Endothelial cell of hepatic sinusoid (primary cell): Measurements from ENCODE around the gene TICRR.

Experiments used
- in situ Hi-C: cut with HindIII; loops from 2 replicates; pipeline ENCODE4 v1.10.0; 2017; ENCODE audit warnings: low sequenced_read_pairs

Gene TICRR

DNA sequence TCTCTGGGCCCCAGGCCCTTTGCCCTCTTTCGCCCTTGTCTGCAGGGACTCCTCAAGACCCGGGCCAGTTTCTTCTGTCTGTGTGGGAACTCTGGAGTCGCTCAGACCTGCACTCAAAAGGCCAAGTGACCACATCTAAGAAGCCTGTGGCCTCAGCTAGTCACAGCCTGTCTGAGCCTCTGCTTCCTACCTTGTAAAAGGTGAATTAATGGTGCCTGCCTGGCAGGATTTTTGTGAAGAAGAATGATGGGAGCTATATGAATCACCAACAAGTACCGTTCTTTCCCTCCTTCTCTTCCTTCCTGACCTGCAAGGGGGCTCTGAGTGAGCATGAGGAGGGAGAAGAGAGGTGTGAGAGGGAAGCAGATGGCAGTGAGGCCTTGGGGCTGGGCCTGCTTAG is 96.4 kb downstream of the TICRR start:
- in situ Hi-C loops = loop anchor here (5.0 kb wide), 1 partner anchor 106 kb away; the partner anchor contains the start of gene MESP2

- in situ Hi-C loops = loop anchor here (5.0 kb wide), 1 partner anchor 105 kb away; the partner anchor contains the start of gene MESP2
Measured at GRCh38 chr15:89672221-89673164, 97.2 kb downstream of the TICRR start.

DNA sequence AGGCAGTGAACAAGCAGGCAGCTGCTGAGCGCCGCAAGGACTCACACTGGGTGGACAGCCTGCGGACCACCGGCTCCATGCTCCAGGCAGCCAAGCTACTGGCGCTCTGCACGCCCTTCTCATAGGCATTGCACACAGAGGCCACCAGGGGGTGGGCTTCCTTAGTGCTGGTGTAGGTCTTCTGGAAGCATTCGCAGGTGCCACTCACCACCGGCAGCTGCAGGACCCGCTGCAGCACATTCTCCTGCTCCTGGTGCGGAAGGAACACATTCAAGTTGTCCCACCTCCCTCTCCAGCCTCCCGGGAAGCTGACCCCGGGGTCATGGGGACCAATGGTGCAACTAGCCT is 97.9 kb downstream of the TICRR start:
- in situ Hi-C loops = loop anchor here (5.0 kb wide), 1 partner anchor 104 kb away; the partner anchor contains the start of gene MESP2

GRCh38 chr15:89674526-89674925 is 99.3 kb downstream of the TICRR start:
- in situ Hi-C loops = loop anchor here (5.0 kb wide), 1 partner anchor 103 kb away; the partner anchor contains the start of gene MESP2

GRCh38 chr15:89675606-89676005 is 100.3 kb downstream of the TICRR start:
- in situ Hi-C loops = no loop called here

GRCh38 chr15:89677381-89677780 is 102.1 kb downstream of the TICRR start:
- in situ Hi-C loops = no loop called here
